ENCODE results near the gene SUPT7L. TPM values are rescaled to one million over a fixed set of nuclear protein-coding genes. Genes with fewer than 3 reads are reported as not detected.

Gene SUPT7L
- polyA plus RNA-seq, 1 donor from 2014 or later: 95.8 TPM

DNA sequence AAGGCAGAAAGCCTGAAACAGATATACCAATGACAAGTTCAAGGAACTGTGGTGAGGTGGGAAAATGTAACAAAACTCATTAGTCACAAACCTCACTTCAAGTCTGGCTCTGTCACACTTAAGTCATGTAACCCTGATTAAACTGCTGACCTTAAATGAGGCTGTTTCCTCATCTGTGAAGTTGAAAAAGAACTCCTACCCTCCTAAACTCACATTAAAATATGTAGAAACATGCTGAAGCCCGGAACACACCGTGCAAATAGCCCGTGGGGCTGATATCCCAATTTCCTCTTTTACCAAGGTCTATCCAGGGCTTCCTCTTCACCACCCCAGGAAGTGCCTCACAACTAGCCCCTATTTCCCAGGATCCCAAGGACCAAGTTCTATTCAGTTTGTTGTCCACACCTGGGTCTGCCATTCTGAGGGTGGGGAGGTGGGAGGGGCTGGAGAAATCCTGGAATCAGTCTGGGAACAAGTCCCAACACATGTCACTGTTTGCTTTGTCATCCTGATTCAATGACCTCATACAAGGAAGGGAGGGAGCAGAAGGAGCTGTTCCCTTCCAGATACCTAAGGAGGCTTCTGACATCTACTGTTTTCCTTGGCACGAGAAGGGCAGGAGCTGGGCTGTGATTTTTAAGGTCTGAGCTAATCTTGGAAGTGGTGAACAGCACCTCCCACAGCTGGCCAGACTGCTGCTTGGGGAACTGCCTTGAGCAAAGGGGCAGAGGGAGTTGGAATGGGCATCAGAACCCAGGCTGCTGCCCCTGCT lies 42.6 kb upstream of the SUPT7L start:
- Histone ChIP-seq H3F3A (ENCODE audit: insufficient read depth, low read length, poor library complexity, severe bottlenecking) (no peaks in the 10 kb centered on the region), H3K9me2 (ENCODE audit: insufficient read depth, low read length) (no peaks in the 10 kb centered on the region), H3K27me3 (ENCODE audit: insufficient read depth, low read depth, low read length) (no peaks in the 10 kb centered on the region), H2AFZ (ENCODE audit: low read depth, low read length) (no peak overlapping the region), H3K9me3 (ENCODE audit: low read length) (no peaks in the 10 kb centered on the region), H4K20me1 (ENCODE audit: insufficient read depth) (no peaks in the 10 kb centered on the region), H3K9ac (ENCODE audit: low read length) (no peak overlapping the region), H3K4me3 (ENCODE audit: low read length) (no peak overlapping the region), H3K36me3 (ENCODE audit: insufficient read depth, low read length) (no peaks in the 10 kb centered on the region), H3K4me2 (ENCODE audit: low read length) (no peak overlapping the region), H3K27ac (ENCODE audit: low read length) (no peak overlapping the region), H3K79me2 (replicated peaks; ENCODE audit: insufficient read depth, low read length) (no peaks in the 10 kb centered on the region)
- TF ChIP-seq POLR2AphosphoS5 (IDR thresholded peaks at IDR 0.05) (no peak), EP300 (conservative IDR thresholded peaks at IDR 0.05; ENCODE audit: poor library complexity, severe bottlenecking) (no peak), MXI1 (conservative IDR thresholded peaks at IDR 0.05; ENCODE audit: poor library complexity, severe bottlenecking) (no peak), TAF1 (IDR thresholded peaks at IDR 0.05; ENCODE audit: low read depth) (no peak), EZH2 (IDR thresholded peaks at IDR 0.05; ENCODE audit: borderline replicate concordance, insufficient read depth, low read length, poor library complexity, severe bottlenecking) (no peak), RAD21 (conservative IDR thresholded peaks at IDR 0.05) (no peak), SMC3 (conservative IDR thresholded peaks at IDR 0.05; ENCODE audit: poor library complexity) (no peak)
- TF ChIP-seq, protein P1, sequence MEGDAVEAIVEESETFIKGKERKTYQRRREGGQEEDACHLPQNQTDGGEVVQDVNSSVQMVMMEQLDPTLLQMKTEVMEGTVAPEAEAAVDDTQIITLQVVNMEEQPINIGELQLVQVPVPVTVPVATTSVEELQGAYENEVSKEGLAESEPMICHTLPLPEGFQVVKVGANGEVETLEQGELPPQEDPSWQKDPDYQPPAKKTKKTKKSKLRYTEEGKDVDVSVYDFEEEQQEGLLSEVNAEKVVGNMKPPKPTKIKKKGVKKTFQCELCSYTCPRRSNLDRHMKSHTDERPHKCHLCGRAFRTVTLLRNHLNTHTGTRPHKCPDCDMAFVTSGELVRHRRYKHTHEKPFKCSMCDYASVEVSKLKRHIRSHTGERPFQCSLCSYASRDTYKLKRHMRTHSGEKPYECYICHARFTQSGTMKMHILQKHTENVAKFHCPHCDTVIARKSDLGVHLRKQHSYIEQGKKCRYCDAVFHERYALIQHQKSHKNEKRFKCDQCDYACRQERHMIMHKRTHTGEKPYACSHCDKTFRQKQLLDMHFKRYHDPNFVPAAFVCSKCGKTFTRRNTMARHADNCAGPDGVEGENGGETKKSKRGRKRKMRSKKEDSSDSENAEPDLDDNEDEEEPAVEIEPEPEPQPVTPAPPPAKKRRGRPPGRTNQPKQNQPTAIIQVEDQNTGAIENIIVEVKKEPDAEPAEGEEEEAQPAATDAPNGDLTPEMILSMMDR (IDR thresholded peaks at IDR 0.05; ENCODE audit: poor library complexity, severe bottlenecking): no peak
- TF ChIP-seq, protein P2, sequence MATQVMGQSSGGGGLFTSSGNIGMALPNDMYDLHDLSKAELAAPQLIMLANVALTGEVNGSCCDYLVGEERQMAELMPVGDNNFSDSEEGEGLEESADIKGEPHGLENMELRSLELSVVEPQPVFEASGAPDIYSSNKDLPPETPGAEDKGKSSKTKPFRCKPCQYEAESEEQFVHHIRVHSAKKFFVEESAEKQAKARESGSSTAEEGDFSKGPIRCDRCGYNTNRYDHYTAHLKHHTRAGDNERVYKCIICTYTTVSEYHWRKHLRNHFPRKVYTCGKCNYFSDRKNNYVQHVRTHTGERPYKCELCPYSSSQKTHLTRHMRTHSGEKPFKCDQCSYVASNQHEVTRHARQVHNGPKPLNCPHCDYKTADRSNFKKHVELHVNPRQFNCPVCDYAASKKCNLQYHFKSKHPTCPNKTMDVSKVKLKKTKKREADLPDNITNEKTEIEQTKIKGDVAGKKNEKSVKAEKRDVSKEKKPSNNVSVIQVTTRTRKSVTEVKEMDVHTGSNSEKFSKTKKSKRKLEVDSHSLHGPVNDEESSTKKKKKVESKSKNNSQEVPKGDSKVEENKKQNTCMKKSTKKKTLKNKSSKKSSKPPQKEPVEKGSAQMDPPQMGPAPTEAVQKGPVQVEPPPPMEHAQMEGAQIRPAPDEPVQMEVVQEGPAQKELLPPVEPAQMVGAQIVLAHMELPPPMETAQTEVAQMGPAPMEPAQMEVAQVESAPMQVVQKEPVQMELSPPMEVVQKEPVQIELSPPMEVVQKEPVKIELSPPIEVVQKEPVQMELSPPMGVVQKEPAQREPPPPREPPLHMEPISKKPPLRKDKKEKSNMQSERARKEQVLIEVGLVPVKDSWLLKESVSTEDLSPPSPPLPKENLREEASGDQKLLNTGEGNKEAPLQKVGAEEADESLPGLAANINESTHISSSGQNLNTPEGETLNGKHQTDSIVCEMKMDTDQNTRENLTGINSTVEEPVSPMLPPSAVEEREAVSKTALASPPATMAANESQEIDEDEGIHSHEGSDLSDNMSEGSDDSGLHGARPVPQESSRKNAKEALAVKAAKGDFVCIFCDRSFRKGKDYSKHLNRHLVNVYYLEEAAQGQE (IDR thresholded peaks at IDR 0.05; ENCODE audit: borderline replicate concordance): no peak

DNA sequence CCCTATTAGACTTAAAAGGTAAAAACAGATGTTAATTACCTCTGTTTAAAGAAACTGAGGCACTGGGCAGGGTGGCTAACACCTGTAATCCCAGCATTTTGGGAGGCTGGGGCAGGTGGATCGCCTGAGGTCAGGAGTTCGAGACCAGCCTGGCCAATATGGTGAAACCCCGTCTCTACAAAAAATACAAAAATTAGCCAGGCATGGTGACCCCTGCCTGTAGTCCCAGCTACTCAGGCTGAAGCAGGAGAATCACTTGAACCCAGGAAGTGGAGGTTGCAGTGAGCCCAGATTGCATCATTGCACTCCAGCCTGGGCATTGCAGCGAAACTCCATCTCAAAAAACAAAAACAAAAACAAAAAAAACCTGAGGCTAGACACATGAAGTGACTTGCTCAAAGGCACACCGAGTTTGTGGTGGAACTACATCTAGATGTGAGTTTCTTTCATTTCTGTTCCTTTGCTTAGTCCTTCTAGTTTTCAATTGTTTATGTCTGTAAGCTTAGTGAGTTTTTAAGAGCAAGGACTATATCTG lies 41.0 kb upstream of the SUPT7L start:
- H3F3A ChIP-seq (ENCODE audit: insufficient read depth, low read length, poor library complexity, severe bottlenecking): no peaks in the 10 kb centered on the region
- no peaks in the 10 kb centered on the region for H3K27me3 ChIP-seq (ENCODE audit: insufficient read depth, low read depth, low read length)
- H3K9me2 ChIP-seq (ENCODE audit: insufficient read depth, low read length): no peaks in the 10 kb centered on the region
- H3K79me2 ChIP-seq (replicated peaks; ENCODE audit: insufficient read depth, low read length): no peaks in the 10 kb centered on the region
- H3K36me3 ChIP-seq (ENCODE audit: insufficient read depth, low read length): no peaks in the 10 kb centered on the region
- H3K4me2 ChIP-seq (ENCODE audit: low read length): no peak overlapping the region
- H3K9me3 ChIP-seq (ENCODE audit: low read length): no peaks in the 10 kb centered on the region
- H3K9ac ChIP-seq (ENCODE audit: low read length): no peak overlapping the region
- no peak overlapping the region for H2AFZ ChIP-seq (ENCODE audit: low read depth, low read length)
- H3K4me3 ChIP-seq (ENCODE audit: low read length): no peak overlapping the region
- no peaks in the 10 kb centered on the region for H4K20me1 ChIP-seq (ENCODE audit: insufficient read depth)
- no peak for TF ChIP-seq EP300 (conservative IDR thresholded peaks at IDR 0.05; ENCODE audit: poor library complexity, severe bottlenecking)
- TF ChIP-seq EZH2 (IDR thresholded peaks at IDR 0.05; ENCODE audit: borderline replicate concordance, insufficient read depth, low read length, poor library complexity, severe bottlenecking): no peak
- TF ChIP-seq, protein P1 (IDR thresholded peaks at IDR 0.05; ENCODE audit: poor library complexity, severe bottlenecking): no peak
- TF ChIP-seq POLR2AphosphoS5 (IDR thresholded peaks at IDR 0.05): no peak
- no peak for TF ChIP-seq TAF1 (IDR thresholded peaks at IDR 0.05; ENCODE audit: low read depth)
- TF ChIP-seq RAD21 (conservative IDR thresholded peaks at IDR 0.05): no peak
- no peak for TF ChIP-seq MXI1 (conservative IDR thresholded peaks at IDR 0.05; ENCODE audit: poor library complexity, severe bottlenecking)
- TF ChIP-seq SMC3 (conservative IDR thresholded peaks at IDR 0.05; ENCODE audit: poor library complexity): no peak
- TF ChIP-seq, protein P2 (IDR thresholded peaks at IDR 0.05; ENCODE audit: borderline replicate concordance): no peak
- H3K27ac ChIP-seq (ENCODE audit: low read length): no peak overlapping the region
